GM23248 (cell line): ENCODE measurements around the gene ACAA1.

Source experiments
- EZH2 ChIP-seq: fragments of 200-600 bp; sonication (generic); IDR thresholded peaks from 2 replicates; pipeline ENCODE4 v1.6.1; 2018; ENCODE audit warnings: antibody characterized with exemption, mild to moderate bottlenecking; ENCODE audit not compliant: insufficient read depth, poor library complexity, severe bottlenecking
- EZH2phosphoT487 ChIP-seq: fragments of 200-600 bp; sonication (generic); IDR thresholded peaks from 2 replicates; pipeline ENCODE4 v1.6.1; 2018; ENCODE audit warnings: antibody characterized with exemption, moderate library complexity, mild to moderate bottlenecking, low read depth; ENCODE audit not compliant: insufficient read depth

- TF ChIP-seq EZH2 (no peak), EZH2phosphoT487 (no peak)
Observed at GRCh38 chr3:38139191-38139590, 2.3 kb upstream of the ACAA1 start.
